Small intestine (tissue), 7 donors: ENCODE data around the gene HLA-DMA. TPM values are rescaled to one million over a fixed set of nuclear protein-coding genes. Genes with fewer than 3 reads are reported as not detected.

Source experiments
- DNase-seq, 2 donors: peaks; one replicate each; pipeline versions ENCODE4 v3.0.0 to v3.0.0-alpha.2; 2013
- FAIRE-seq: peaks from 2 replicates; lab custom pipeline; 2012; peaks lifted over from hg19 to GRCh38; lab: Jason Lieb, UNC
- H3K27ac ChIP-seq, 3 donors: one replicate each; pipeline ENCODE4 v1.5.1; 2013; ENCODE audit warnings: low read length in 2 of 3, mild to moderate bottlenecking in 2 of 3, control low read depth in 1 of 3, inconsistent platforms in 1 of 3, low read depth in 1 of 3, moderate library complexity in 1 of 3
- H3K27me3 ChIP-seq, 3 donors: one replicate each; pipeline ENCODE4 v1.6.1; 2013; ENCODE audit warnings: low read length in 3 of 3, inconsistent platforms in 1 of 3; ENCODE audit not compliant: control insufficient read depth in 3 of 3, insufficient read depth in 3 of 3
- H3K36me3 ChIP-seq, 3 donors: one replicate each; pipeline ENCODE4 v1.6.1; 2013; ENCODE audit warnings: low read length in 3 of 3, inconsistent platforms in 1 of 3, low read depth in 1 of 3, mild to moderate bottlenecking in 1 of 3, moderate library complexity in 1 of 3; ENCODE audit not compliant: control insufficient read depth in 3 of 3, insufficient read depth in 2 of 3
- H3K4me1 ChIP-seq, 3 donors: one replicate each; pipeline ENCODE4 v1.6.1; 2013; ENCODE audit warnings: low read length in 2 of 3, inconsistent platforms in 1 of 3, low read depth in 1 of 3, mild to moderate bottlenecking in 1 of 3, moderate library complexity in 1 of 3; ENCODE audit not compliant: control insufficient read depth in 3 of 3, insufficient read depth in 2 of 3
- H3K4me3 ChIP-seq, 3 donors: one replicate each; pipeline ENCODE4 v1.5.1; 2013; ENCODE audit warnings: low read length in 3 of 3, control low read depth in 1 of 3, inconsistent platforms in 1 of 3, low read depth in 1 of 3, mild to moderate bottlenecking in 1 of 3, moderate library complexity in 1 of 3
- H3K9me3 ChIP-seq, 2 donors: one replicate each; pipeline ENCODE4 v1.6.1; 2013; ENCODE audit warnings: low read depth in 1 of 2, low read length in 1 of 2; ENCODE audit not compliant: control insufficient read depth in 2 of 2, insufficient read depth in 1 of 2
- WGBS, 3 donors: extraction: QIAGEN DNeasy Blood & Tissue Kit; methylation state at CpG; one replicate each; pipeline ENCODE4 v1.1.7; 2013; 5-methylcytosine and 5-hydroxymethylcytosine counted together
- polyA plus RNA-seq, 4 donors: library from polyadenylated mRNA; stranded (reverse) in 3 of 4; unstranded in 1 of 4; fragments of 200-250 nt in 3 of 4; fragments of 120-200 nt in 1 of 4; gene quantifications; one replicate each; pipeline versions ENCODE4 v1.2.1 to v1.2.3, GENCODE V29; 2013
- donor health status: healthy with polysubstance abuse.
- donor health status: control.
- donor health status: control.
- donor health status: Bipolar disorder and iron deficiency.
- donor health status: healthy.

HLA-DMA gene
- polyA plus RNA-seq, 4 donors: 24.5 to 111 (median 68.5) TPM

- no peak overlapping the region for H3K27ac ChIP-seq
- 8 to 28% (median 9%) methylated on average over 3 of the region's 3 CpGs for WGBS, 3 donors
- H3K4me3 ChIP-seq: no peak overlapping the region
- no peaks in the 10 kb centered on the region for H3K27me3 ChIP-seq
- DNase-seq (peak; percentile 59 to 79), FAIRE-seq (no peak)
- no peaks in the 10 kb centered on the region for H3K9me3 ChIP-seq
- peaks cover 0 to 6% (median 3%) of the 10 kb centered on the region in 3 donors for H3K4me1 ChIP-seq
- H3K36me3 ChIP-seq: peaks cover 0 to 2% (median 0%) of the 10 kb centered on the region in 3 donors
These were observed 2.3 kb upstream of the HLA-DMA start for GRCh38 chr6:32954986-32955802.

GRCh38 chr6:32954267-32954666 lies 1.4 kb upstream of the HLA-DMA start:
- DNase-seq (no peak), FAIRE-seq (no peak)
- no peaks in the 10 kb centered on the region for H3K27me3 ChIP-seq
- H3K9me3 ChIP-seq: no peaks in the 10 kb centered on the region
- H3K27ac ChIP-seq: no peak overlapping the region
- peaks cover 0 to 6% (median 3%) of the 10 kb centered on the region in 3 donors for H3K4me1 ChIP-seq
- H3K4me3 ChIP-seq: no peak overlapping the region
- peaks cover 0 to 2% (median 0%) of the 10 kb centered on the region in 3 donors for H3K36me3 ChIP-seq
- WGBS, 3 donors: 73 to 91% (median 85%) methylated on average over 4 of the region's 4 CpGs

DNA sequence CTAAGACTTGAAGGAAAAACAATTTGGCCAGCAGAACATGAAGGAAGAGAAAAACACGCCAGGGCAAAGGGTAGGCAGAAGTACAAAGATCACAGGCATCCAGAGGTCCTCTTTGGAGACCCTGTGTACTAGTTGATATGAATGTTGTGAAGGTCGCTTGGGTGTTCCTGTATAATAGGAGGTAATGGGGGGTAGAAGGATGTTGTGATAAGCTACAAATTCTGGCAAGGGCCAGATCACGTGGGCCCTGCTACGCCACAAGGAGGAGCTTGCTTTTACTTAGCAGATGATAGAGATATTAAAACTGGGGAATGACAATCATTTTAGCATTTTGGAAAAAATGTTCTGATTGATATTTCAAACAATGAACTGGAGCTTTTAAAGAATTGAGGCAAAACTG lies 878 bp upstream of the HLA-DMA start:
- WGBS, 3 donors: 32 to 66% (median 42%) methylated on average over 4 of the region's 4 CpGs
- H3K9me3 ChIP-seq: no peaks in the 10 kb centered on the region

GRCh38 chr6:32950449-32950848 lies 2.4 kb downstream of the HLA-DMA start:
- peaks cover 0 to 6% (median 3%) of the 10 kb centered on the region in 3 donors for H3K4me1 ChIP-seq
- DNase-seq (no peak), FAIRE-seq (no peak)
- H3K9me3 ChIP-seq: no peaks in the 10 kb centered on the region
- H3K4me3 ChIP-seq: no peak overlapping the region
- peaks cover 0 to 2% (median 0%) of the 10 kb centered on the region in 3 donors for H3K36me3 ChIP-seq
- H3K27ac ChIP-seq: no peak overlapping the region
- WGBS, 3 donors: 89 to 96% (median 90%) methylated on average over 8 of the region's 8 CpGs
- no peaks in the 10 kb centered on the region for H3K27me3 ChIP-seq

More for the DNA sequence above, 878 bp upstream of the HLA-DMA start:
- peak overlapping the region in 1 of 3 donors; percentile 38 for H3K27ac ChIP-seq
- H3K27me3 ChIP-seq: no peaks in the 10 kb centered on the region
- DNase-seq (peak in 1 of 2 donors; percentile 41), FAIRE-seq (no peak)
- H3K4me3 ChIP-seq: no peak overlapping the region
- peaks cover 0 to 6% (median 3%) of the 10 kb centered on the region in 3 donors for H3K4me1 ChIP-seq
- H3K36me3 ChIP-seq: peaks cover 0 to 2% (median 0%) of the 10 kb centered on the region in 3 donors

- WGBS, 3 donors: 93 to 98% (median 96%) methylated on average over 3 of the region's 3 CpGs
- H3K9me3 ChIP-seq: no peaks in the 10 kb centered on the region
- no peak overlapping the region for H3K27ac ChIP-seq
- H3K4me1 ChIP-seq: peaks cover 0 to 6% (median 4%) of the 10 kb centered on the region in 3 donors
- H3K27me3 ChIP-seq: no peaks in the 10 kb centered on the region
- peaks cover 0 to 2% (median 0%) of the 10 kb centered on the region in 3 donors for H3K36me3 ChIP-seq
- no peak for DNase-seq
- FAIRE-seq: no peak
- H3K4me3 ChIP-seq: no peak overlapping the region
These were observed 2.9 kb downstream of the HLA-DMA start for GRCh38 chr6:32950010-32950409.

- H3K4me3 ChIP-seq: no peak overlapping the region
- no peak overlapping the region for H3K27ac ChIP-seq
- DNase-seq (no peak), FAIRE-seq (no peak)
- H3K9me3 ChIP-seq: no peaks in the 10 kb centered on the region
- peaks cover 3 to 6% (median 6%) of the 10 kb centered on the region in 3 donors for H3K4me1 ChIP-seq
- 80 to 86% (median 82%) methylated on average over 9 of the region's 9 CpGs for WGBS, 3 donors
- H3K27me3 ChIP-seq: no peaks in the 10 kb centered on the region
- H3K36me3 ChIP-seq: peaks cover 0 to 2% (median 0%) of the 10 kb centered on the region in 3 donors
These were observed 3.8 kb downstream of the HLA-DMA start for GRCh38 chr6:32949113-32949512.

DNA sequence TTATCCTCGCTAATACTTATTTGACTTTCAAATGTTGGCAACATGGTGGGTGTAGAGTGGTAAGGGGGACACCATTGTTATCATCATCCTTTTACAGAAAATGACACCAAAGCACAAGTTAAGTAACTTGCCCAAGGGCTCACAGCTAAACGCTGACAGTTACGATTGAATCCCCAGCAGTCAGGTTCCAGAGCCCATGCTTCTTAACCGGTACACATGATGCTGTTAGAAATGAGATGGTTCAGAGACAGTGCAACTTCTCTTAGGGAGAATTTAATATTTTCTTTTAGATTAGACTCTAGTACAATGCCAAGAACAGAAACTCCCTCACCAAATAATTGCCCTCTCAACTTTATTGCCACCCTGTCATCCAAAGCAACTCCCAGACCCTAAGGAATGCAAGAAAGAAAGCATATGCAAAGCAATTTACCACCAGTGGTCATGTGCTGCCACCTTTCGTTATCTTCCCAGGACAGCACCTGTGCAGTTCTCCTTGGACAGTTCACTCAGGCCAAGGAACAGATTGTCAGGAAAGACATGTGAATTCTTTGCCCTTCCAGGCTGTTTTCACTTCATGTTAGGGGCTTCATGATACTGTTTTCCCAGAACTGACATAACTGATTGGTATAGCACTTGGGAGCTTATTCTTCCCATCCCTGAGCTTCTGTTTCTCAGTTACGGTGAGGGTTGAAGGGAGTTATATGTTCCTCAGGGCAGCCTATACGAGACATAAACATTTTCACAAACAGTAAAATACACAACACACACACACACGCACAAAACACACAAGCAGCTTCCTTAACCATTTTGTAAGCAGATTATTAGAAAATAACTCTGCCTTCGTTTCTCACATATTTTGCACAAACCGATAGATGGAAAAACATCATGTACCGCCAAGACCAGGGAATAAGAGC lies 5.1 kb downstream of the HLA-DMA start:
- WGBS, 3 donors: 70 to 78% (median 77%) methylated on average over 11 of the region's 11 CpGs
- peaks cover 2 to 6% (median 6%) of the 10 kb centered on the region in 3 donors for H3K4me1 ChIP-seq
- peaks cover 0 to 2% (median 0%) of the 10 kb centered on the region in 3 donors for H3K36me3 ChIP-seq
- DNase-seq (peak; percentile 75 to 77), FAIRE-seq (no peak)
- H3K4me3 ChIP-seq: no peak overlapping the region
- no peaks in the 10 kb centered on the region for H3K9me3 ChIP-seq
- no peaks in the 10 kb centered on the region for H3K27me3 ChIP-seq
- peak overlapping the region in 1 of 3 donors; percentile 6 for H3K27ac ChIP-seq

- H3K27me3 ChIP-seq: no peaks in the 10 kb centered on the region
- no peak overlapping the region for H3K4me3 ChIP-seq
- FAIRE-seq (no peak), DNase-seq (no peak)
- no peak overlapping the region for H3K27ac ChIP-seq
- peaks cover 0 to 6% (median 4%) of the 10 kb centered on the region in 3 donors for H3K4me1 ChIP-seq
- no peaks in the 10 kb centered on the region for H3K9me3 ChIP-seq
- H3K36me3 ChIP-seq: peaks cover 0 to 2% (median 0%) of the 10 kb centered on the region in 3 donors
These were observed 6.0 kb downstream of the HLA-DMA start for GRCh38 chr6:32946893-32947292.
